Measurements from ENCODE around the gene ZNF618.

GRCh38 chr9:113886933-113887332, 10.8 kb downstream of the ZNF618 start:
- TF ChIP-seq, protein P1, sequence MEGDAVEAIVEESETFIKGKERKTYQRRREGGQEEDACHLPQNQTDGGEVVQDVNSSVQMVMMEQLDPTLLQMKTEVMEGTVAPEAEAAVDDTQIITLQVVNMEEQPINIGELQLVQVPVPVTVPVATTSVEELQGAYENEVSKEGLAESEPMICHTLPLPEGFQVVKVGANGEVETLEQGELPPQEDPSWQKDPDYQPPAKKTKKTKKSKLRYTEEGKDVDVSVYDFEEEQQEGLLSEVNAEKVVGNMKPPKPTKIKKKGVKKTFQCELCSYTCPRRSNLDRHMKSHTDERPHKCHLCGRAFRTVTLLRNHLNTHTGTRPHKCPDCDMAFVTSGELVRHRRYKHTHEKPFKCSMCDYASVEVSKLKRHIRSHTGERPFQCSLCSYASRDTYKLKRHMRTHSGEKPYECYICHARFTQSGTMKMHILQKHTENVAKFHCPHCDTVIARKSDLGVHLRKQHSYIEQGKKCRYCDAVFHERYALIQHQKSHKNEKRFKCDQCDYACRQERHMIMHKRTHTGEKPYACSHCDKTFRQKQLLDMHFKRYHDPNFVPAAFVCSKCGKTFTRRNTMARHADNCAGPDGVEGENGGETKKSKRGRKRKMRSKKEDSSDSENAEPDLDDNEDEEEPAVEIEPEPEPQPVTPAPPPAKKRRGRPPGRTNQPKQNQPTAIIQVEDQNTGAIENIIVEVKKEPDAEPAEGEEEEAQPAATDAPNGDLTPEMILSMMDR (IDR thresholded peaks at IDR 0.05; ENCODE audit: low read depth, low read length, poor library complexity, severe bottlenecking), result no peak
- no peak for TF ChIP-seq EZH2phosphoT487 (IDR thresholded peaks at IDR 0.05; ENCODE audit: borderline replicate concordance, low read length)
